Activated T-cell treated with anti-CD3 and anti-CD28 coated beads for 24 hours (primary cell): ENCODE measurements around the gene CFAP57.

ENCODE experiments used
- DNase-seq: peaks from one replicate; pipeline ENCODE4 v3.0.0-alpha.2; 2020; ENCODE audit warnings: low read depth

The CFAP57 gene

DNA sequence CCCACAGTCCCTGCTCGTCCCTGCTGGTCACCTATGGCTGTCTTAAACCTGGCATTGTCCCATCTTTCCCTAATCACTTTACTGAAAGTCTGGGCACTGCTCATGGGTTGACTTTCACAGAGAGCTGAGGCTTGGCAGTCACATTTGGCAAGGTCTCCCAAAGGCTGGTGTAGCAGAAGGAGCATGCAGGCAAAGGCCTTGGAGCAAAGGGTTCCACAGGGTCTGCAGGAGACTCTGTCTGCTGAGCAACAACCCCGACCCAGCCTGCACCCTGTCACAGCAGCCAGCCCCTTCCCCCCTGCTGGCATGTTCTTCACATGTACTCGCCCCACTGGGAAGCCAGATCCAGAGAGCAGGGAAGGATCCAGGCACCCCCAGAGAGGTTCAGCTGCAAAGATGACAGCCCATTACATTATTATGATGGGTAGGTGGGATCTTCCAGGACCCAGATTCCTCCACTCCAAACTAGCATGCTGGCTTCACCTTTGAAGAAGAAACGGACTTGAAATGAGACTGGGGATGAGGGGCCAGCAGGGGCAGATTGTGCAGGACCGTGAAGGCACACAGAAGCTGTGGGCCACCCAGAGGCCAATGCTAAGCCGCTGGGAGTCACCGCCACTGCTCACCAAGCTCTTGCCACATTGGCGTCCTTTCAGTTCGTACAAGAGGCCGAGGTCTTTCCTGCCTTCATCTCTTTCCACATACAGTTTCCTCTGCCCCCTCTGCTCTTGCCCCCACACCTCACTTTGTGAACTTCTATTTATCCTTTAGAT, 83.5 kb downstream of the CFAP57 start:
- no peak for DNase-seq

DNA sequence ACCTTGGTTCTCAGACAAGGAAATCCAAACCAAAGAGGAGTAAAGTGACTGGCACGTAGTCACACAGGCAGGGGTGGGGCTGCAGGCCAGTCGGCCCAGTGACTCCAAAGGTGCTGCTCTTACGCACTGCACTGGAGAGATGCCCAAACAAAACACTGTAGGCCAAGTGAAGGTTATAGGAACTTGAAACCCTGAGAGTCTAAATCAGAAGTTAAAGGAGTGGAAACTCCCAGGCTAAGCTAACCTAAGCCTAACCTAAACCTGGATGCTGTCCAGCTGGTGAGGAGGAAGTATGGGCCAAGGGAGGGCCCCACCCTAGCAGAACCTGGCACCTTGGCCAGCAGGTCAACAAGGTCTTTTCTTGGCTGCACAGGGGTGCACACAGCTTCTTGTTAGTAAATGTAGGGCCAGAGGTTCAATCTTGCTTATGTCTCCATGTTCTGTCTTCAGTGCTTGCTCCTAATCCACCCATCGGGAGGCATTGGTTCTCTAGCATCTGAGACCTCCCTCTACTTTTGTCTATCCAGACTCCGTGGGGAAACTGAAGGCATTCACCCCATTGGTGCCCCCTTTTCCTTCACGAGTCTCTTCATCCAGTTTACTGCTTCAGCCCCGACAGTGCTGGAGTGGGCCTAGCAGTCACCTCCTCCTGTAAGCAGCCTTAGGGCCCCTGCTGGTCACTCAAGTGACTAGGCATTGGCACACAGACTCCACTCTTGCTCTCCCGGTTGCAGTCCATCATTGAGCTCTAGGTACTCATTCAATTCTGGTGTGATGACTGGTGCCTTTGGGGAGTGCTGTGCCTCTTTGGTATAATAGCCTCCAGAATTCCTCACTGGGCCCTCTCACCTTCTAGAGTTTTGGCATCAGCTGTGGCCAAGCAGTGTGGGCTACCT, 84.8 kb downstream of the CFAP57 start:
- no peak for DNase-seq

- no peak for DNase-seq
Measured at GRCh38 chr1:43258370-43258769, 86.2 kb downstream of the CFAP57 start.

DNA sequence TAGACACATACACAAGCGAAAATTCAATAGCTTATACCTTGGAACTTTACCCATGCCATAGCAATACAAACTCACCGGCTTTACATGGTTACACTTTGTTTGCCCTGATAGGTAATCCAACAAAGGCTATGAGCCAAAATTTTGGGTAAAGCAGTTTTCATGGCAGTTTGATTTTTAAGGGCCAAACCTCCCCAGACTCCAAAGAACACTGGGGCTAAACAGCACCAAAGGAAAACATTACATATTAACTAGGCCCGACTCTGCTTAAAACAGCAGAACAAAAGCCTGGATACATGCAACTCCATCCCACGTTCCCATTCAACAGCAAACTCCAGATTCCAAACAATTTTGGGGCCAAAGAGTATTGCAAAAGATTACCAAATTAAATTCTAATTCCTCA, 93.3 kb downstream of the CFAP57 start:
- DNase-seq = no peak

- DNase-seq = no peak
Measured at GRCh38 chr1:43266881-43267280, 94.8 kb downstream of the CFAP57 start.

DNA sequence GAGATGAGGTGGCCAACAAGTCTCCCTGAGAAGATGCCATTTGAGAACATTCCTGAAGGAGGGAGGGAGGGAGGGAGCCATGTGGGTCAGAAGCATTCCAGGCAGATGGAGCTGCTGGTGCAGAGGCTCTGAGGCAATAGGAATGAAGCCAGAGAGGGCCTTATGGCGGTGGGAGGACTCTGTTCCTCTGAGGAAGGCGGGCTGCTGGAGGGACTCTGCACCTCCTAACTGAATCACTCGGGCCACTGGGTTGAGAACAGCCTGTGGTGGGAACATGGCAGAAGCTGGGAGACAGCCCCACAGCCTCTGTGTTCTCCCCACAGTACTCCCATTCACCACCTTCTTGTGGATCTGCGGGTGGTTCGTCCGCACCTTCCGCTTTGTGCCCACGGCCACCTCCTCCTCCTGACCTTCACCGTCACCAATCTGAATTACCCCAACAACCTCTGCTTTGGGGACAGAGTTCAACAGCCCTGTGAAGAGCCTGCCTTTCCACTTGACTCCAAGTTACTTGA, 95.2 kb downstream of the CFAP57 start:
- DNase-seq = no peak

DNA sequence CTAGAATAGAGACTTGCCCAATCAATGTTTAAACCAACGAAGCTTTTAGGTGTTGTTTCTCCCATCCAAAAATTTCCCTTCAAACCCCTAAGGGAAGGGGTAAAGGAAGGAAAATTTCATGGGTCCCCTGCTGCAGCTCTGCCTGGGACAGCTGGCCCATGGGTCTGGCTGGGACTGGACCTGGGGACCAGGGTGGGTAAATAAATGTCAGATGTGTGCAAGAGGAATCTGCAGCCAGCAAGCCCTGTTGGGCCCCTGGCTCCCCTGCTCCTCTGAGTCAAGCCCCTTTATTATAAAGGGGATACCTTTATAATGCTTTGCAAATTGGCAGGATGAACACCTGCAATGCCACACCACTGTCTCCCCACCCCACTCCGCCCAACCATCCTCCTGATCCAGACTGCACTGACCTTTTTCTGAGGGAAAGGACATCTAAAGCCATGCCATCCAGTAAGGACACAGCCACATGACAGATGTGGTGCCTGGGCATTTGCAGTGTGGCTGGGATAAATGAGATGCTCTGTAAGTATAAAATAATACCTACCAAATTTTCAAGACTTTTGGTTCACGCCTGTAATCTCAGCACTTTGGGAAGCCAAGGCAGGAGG, 95.8 kb downstream of the CFAP57 start:
- DNase-seq = no peak

GRCh38 chr1:43269627-43270375, 97.7 kb downstream of the CFAP57 start, which contains the start of gene TMEM125:
Gene TMEM125, plus strand, starts transcription at chr1:43269983. Its CDS starts 2,740 bp downstream, at chr1:43272723.
- DNase-seq = no peak

DNA sequence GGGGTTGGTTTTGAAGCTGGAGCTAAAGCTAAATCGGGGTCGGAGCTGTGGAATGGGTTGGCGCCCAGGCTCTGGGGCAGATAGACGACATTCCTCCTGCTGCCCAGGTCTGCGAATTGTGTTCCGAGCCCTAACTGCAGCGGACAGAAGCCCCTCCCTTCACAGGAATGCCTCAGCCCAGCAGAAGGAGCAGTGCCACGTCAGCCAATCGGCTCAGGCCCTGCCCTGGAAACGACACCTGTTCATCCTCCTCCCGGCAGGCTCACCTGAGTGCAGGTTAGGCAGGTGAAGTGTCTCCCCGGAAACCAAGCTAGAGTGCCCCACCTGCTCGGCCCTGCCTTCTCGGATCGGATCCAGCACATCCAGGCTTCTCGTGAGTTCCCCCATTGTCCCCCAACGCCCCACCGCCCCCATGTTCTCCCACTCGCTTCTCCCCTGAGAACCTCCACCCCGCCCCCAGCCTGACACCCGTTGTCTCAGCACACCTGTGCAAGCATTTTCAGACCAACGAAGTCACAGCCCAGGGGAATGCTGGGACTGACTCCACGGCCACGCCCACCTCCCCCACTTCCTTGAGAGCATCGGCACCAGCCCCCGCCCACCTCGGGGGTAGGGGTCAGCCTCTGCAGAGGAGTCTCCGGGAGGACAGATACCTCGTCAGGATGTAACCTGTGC, 98.4 kb downstream of the CFAP57 start:
- no peak for DNase-seq

- DNase-seq = no peak
Measured at GRCh38 chr1:43271186-43272118, 99.3 kb downstream of the CFAP57 start.

DNA sequence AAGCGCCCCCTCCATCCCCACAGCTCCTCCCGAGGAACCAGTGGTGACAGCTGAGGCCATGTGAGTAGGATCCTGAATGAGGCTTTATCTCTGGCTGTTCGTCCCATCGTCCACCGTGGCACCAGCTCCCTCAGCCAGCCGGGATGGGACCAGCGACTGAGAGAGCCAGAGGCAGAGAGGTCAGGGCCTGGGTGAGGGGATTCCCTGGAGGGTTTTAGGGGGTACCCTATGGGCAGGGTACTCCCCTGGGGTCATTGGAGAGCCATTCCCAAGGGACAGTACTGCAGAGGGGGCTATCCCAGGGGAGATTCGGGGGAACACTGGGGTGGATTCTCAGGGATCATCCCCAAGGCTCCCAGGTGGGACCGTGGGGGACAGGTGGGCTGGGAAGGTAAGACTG, 100.0 kb downstream of the CFAP57 start:
- no peak for DNase-seq

DNA sequence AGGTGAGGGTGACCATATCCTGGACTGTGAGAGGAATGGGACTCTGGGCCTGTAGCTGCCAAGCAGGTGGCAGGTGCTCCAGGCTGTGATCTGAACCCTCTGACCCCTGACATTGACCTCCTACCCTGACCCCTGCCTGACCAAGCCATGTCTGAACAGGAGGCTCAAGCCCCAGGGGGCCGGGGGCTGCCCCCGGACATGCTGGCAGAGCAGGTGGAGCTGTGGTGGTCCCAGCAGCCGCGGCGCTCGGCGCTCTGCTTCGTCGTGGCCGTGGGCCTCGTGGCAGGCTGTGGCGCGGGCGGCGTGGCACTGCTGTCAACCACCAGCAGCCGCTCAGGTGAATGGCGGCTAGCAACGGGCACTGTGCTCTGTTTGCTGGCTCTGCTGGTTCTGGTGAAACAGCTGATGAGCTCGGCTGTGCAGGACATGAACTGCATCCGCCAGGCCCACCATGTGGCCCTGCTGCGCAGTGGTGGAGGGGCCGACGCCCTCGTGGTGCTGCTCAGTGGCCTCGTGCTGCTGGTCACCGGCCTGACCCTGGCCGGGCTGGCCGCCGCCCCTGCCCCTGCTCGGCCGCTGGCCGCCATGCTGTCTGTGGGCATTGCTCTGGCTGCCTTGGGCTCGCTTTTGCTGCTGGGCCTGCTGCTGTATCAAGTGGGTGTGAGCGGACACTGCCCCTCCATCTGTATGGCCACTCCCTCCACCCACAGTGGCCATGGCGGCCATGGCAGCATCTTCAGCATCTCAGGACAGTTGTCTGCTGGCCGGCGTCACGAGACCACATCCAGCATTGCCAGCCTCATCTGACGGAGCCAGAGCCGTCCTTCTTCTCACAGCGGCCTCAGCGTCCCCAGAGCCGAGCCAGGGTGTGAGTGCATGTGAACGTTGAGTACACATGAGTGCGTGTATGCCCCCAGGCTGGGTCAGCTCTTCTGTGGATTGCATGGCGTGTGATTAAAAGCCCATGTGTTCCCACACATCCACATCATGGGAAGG, 100.7 kb downstream of the CFAP57 start:
- DNase-seq = no peak

DNA sequence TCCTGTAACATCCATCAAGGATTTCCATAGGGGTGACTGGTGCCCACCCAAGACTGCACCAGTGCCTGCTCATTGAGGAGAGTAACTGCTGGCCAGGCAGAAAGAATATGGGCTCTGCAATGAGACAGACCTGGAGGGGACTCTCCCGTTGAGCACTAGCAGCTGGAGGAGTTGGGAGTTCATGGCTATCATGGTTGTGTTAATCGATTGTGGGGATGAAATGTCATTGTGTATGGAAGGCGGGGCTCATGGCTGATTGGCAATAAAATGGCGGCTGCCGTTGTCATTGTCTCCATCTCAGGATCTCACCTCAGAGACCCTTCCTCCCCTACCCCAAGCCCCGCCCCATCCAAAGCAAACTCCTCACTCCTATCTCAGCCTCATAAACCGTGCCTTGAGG, 101.6 kb downstream of the CFAP57 start:
- no peak for DNase-seq

DNA sequence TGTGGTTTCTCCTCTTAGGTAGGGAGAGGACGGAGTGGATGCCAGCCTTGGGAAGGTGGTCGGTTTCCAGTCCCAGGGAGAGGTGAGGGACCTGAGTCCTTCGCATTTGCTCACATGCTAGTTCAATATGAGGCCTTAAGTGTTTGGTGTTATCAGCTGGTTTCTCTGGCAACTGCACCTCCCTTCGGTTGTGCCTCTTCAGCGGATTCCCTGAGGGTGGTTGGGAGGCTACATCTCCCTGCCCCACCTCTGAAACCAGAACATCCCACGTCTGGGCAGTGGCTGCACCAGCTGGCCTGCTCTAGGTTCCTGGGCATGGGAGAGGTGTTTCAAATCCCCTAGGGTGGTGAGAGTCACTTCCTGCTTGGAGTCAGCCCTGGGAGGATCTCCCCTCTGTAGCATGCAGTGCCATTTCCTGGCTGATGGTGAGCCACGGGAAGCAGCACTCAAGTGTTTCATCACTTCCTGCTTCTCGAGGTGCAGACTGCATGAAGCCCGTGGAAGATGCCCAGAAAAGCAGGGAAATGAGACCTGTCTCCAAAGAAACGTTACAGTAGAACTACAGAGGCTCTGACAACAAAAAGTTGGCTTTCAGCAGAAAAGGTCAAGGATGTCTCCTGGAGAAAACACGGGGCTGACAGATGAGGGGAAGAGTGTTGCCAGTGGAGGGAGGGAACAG, 102.1 kb downstream of the CFAP57 start:
- peak; percentile 23 for DNase-seq

GRCh38 chr1:43274804-43275180, 102.7 kb downstream of the CFAP57 start:
- no peak for DNase-seq

GRCh38 chr1:43275826-43276620, 103.9 kb downstream of the CFAP57 start:
- DNase-seq = no peak

- DNase-seq = no peak
Measured at GRCh38 chr1:43276673-43277072, 104.5 kb downstream of the CFAP57 start.
